GM18861 (cell line): ENCODE results near the gene VPS52.
A peak's percentile ranks its signal among the peaks of the same experiment; 100 is the strongest.
"Not testable (repeated sequence)": the region's sequence is repeated elsewhere in the genome, so short reads cannot be mapped to it uniquely, and the experiment has no call there.

Experiments used
- ATAC-seq: cut with Tn5 transposase; IDR thresholded peaks from one replicate; pipeline ENCODE4 v1.9.1; 2021; ENCODE audit not compliant: unreplicated experiment

VPS52 gene

DNA sequence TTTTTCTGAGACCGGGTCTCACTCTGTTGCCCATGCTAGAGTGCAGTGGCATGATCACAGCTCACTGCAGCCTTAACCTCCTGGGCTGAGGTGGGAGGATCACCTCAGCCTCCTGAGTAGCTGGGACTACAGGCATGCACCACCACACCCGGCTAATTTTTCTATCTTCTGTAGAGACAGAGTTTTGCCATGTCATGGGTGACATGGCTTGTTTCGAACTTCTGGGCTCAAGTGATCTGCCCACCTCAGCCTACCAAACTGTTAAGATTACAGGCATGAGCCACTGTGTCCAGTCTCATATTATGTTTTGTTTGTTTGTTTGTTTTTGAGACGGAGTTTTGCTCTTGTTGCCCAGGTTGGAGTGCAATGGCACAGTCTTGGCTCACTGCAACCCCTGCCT is 13.5 kb upstream of the VPS52 start:
- ATAC-seq, result not testable (repeated sequence)

DNA sequence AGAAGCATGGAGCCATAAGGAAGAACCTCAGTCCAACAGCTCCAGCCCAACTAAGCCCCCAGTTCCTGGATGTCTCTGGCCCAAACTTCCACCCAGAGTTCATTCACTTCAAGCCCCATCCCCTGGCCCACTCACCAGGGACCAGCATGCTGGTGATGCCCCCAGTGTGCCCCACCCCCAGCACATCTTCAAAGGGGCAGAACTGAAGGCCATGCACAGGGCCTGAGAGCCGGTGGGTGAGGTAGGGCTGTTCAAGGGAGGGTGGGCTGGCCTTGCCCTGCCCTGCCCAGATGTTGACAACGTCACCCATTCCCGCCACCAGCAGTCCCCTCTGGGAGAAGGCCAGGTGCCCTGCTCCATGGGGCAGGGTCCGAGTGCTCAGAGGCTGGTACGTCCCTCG is 8.9 kb upstream of the VPS52 start:
- ATAC-seq, result no peak

DNA sequence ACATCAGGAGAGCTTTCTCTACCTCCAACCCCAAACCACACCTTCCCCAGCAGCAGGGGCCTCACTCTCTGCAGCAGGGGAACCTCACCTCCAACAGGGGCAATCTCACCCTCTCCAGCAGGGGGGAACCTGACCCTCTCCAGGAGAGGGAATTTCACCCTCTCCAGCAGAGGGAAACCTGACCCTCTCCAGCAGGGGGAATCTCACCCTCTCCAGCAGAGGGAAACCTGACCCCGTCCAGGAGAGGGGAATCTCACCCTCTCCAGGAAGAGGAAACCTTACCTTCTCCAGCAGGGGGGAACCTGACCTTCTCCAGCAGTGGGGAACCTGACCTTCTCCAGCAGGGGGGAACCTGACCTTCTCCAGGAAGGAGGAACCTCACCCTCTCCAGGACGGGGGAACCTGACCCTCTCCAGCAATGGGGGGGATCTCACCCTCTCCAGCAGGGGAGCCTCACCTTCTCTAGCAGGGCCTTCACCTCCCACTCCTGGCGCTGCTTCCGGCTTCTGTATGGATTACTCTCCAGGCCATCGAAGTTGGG is 8.4 kb upstream of the VPS52 start:
- ATAC-seq, result no peak

DNA sequence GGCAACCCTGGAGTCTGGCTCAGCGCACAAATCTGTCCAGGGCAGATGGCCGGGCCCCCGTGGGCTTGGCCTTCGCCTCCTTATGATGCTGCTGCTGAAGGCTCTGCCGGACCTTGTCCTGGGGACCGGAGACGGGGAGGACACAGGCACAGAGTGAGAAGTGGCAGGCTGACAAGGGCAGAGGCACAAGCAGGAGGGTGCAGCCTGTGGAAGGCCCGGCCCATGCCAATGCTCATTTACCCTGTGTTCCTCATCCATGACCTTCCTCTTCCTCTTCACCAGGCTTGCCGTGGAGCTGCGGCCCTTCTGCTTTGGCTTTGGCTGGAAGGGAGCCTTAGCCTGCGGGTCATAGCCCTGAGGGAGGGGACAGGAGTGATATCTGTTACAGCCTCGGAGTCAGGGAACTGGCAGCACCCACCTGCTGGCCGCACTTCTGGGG is 7.6 kb upstream of the VPS52 start:
- ATAC-seq, result no peak

DNA sequence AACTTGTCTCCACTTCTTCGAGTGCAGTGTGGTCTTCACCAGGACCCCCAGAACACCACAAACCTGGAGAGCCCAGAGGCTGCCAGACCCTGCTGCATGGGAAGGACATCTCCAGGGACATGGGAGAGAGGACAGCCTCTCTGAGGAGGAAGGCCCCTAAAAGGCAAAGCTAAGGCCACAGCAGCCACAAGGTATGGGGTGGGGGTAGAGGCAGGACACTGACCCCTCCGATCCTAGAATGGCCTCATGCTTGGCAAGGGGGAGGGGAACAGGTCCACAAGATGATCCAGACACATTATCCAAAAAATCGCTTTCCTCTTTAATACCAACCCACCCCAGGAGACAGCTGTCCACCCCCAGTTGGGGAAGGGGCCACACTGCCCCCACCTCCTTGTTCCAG is 7.1 kb upstream of the VPS52 start:
- ATAC-seq, result no peak

DNA sequence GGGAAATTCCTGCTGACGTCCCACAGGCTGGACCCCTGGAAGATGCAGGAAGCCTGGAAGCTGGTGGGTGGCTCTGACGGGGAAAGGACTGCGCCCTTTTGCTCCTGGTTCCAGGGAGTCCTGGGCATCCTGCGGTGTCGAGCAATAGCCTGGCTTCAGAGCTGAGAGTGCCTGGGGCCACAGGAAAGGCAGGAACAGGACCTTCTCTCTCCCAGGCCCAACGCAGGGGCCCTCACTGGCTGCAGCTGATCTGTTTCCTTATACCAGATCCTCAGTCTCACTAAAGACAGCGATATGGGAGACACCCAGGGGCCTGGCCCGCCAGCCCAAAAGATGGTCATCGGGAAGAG is 6.7 kb upstream of the VPS52 start:
- ATAC-seq, result no peak

DNA sequence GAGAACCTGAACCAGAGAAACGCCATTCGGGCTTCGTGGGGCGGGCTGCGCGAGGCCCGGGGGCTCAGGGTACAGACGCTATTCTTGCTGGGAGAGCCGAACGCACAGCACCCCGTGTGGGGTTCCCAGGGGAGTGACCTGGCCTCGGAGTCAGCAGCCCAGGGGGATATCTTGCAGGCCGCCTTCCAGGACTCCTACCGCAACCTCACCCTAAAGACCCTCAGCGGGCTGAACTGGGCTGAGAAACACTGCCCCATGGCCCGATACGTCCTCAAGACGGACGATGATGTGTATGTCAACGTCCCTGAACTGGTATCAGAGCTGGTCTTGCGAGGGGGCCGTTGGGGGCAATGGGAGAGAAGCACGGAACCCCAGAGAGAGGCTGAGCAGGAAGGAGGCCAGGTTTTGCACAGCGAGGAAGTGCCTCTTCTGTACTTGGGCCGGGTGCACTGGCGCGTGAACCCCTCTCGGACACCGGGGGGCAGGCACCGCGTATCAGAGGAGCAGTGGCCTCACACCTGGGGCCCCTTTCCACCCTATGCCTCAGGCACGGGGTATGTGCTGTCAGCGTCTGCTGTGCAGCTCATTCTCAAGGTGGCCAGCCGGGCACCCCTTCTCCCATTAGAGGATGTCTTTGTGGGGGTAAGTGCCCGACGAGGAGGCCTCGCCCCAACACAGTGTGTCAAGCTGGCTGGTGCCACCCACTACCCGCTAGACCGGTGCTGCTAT is 6.2 kb upstream of the VPS52 start:
- ATAC-seq, result no peak

DNA sequence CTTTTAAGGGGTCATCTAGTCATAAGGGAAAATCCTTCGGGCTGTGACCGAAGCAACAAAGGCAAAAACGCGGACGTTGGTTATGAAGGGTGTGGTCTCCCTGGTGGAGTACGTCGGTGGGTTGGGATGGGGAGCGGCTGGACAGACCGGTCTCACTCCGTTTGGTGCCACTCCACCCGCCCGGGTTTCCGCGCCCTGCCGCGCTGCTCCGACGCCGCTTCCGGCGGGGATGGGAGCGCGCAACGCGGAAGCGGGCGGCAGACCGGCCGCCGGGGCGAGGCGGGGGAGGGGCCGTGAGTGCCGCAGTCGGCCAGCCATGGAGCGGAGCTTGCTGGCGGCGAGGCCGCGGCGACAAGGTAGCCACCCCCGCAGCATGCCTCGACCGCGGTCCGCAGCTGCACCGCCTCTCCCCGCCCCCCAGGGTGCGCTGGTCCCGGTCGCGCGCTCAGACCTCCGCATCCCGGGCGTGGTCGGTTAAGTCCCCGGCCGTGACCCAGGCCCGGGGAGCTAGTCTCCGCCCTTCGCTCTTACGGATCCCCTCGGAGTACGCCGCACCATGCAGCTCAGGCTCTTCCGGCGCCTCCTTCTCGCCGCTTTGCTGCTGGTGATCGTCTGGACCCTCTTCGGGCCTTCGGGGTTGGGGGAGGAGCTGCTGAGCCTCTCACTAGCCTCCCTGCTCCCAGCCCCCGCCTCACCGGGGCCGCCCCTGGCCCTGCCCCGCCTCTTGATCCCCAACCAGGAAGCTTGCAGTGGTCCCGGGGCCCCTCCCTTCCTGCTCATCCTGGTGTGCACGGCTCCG is 5.4 kb upstream of the VPS52 start, which contains the start of gene B3GALT4:
TSS of gene B3GALT4 (plus strand) at position 260 of the 799 bp plus-strand sequence. CDS start at position 557, 297 bp downstream.
- ATAC-seq, result peak; percentile 32

DNA sequence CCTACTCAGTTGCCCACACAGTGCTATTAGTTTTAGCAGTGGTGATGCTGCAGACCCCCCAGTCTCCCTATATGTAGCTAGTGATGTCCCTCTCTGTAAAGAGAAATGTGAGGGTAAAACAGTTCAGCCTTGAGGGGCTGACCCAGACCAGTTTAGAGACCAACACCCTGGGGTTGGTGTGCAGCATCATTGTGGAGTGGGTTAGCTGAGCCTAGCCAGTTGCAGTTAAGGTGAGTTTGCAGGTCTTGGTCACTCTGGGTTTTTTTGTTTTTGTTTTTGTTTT is 4.8 kb upstream of the VPS52 start:
- no peak for ATAC-seq

DNA sequence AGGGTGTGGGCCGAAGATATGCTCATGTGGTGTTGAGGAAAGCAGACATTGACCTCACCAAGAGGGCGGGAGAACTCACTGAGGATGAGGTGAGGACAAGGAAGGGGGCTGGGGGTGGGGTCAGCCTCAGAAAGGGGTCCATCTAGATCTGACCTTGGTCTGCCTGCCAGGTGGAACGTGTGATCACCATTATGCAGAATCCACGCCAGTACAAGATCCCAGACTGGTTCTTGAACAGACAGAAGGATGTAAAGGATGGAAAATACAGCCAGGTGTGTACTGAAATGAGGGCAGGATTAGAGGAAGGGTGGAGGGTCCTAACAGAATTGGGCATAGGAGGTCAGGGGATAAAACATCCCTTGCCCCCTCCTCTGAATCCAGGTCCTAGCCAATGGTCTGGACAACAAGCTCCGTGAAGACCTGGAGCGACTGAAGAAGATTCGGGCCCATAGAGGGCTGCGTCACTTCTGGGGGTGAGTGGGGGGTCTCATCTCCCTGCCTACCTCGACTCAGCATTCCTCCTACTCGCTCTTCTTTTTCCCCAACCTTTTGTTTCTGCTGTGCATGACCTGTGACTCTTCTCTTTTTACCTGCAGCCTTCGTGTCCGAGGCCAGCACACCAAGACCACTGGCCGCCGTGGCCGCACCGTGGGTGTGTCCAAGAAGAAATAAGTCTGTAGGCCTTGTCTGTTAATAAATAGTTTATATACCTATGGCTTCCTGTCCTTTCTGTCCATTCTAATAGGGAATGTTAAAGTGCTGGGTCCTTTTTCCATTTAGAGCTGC is 4.3 kb upstream of the VPS52 start:
- not testable (repeated sequence) for ATAC-seq

DNA sequence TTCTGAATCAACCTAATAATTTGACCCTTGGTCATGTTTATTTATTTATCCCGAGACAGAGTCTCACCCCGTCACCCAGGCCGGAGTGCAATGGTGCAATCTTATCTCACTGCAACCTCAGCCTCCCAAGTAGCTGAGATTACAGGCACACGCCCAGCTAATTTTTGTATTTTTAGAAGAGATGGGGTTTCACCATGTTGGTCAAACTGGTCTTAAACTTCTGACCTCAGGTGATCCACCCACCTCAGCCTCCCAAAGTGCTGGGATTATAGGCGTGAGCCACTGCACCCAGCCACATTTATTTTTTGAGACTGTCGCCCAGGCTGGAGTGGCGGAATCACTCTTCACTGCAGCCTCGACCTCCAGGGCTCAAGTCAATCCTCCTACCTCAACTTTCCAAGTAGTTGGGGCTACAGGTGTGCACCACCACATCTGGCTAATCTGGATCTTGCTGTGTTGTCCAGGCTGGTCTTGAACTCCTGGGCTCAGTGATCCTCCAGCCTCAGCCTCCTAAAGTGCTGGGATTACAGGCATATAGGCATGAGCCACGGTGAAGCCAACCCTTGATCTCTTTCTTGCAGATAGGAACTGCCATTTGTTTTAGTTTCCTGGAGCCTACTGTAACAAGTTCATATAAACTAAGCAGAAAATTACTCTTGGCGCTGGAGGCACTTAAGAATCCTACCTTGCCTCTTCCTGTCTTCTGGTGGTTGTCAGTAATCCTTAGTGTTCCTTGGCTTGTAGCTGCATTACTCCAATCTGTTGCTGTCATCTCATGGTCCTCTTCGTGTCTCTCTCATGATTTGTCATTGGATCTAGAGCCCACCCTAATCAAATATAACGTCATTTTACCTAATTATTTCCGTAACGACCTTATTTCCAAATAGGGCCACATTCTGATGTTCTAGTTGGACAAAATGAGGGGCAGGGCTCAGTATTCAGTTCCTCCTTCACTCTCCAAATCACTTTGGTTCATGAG is 2.5 kb upstream of the VPS52 start:
- ATAC-seq, result no peak

DNA sequence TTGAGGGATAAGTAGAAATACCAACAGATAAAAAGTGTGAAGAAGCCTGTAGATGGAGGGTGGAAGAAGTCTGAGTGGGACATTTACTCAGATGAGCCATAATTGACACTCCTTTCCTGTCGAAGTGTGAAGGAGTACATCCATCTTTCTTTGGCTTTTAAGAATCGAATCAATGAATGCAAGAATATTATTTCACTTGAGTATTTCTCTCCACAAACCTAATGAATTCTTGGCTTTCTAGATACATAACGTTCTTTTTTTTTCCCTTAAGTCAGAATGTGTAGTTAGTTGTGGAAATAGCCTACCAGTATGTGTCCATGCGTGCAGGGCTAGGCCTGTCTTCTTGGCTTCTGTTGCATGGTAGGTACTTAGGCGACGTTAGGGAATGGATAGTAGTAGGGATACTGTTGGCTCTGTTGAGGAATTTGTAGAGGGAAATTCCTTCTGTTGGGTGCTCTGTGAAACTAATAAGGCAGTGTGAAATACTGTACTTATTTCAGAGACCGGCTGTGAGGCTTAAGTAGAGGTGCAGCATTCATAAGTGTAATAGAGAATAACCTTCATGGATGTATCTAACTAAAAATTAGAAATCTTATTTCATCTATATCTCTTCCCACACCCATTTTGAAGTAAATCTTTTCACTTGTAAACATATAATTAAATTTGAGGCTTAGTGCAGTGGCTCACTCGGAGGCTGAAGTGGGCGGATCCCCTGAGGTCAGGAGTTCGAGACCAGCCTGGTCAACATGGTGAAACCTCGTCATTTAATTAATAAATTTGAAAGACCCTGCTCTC is 1.6 kb upstream of the VPS52 start:
- ATAC-seq, result no peak

DNA sequence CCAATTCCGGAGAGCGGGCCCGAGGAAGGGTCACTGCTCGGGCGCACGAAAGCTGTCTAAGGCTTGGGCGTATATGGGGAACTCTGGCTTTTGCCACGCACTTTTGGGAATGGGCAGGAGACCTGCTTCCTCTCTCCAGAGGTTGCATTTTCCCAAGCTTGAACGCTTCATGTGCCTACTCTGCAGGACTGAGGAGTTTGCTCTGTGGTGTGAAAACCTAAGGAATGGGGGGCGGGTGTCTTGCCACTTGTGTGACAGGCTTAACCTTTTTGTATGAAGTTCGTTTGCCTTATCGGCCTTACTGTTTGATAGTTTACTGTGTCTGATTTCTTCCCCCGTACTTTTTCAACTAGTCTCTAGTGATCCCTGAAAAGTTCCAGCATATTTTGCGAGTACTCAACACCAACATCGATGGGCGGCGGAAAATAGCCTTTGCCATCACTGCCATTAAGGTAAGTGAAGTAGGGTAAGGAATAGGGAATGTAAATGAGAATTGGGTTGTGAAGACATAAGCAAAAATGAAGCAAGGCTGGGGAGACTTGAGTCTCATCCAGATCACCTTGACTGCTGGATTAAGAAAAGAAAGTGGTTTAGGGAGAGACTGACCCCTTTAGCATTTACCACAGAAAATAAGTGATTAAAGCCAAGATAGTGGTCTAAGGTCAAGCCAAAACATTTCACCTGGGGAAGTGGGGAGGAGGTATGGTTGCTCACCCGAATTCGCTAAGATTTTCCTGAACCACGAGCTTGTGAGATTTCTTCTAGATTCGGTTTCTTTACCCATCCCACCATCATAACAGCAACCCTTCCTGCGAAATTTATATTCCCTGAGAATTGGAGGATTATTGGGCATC is 826 bp upstream of the VPS52 start:
- ATAC-seq, result no peak

DNA sequence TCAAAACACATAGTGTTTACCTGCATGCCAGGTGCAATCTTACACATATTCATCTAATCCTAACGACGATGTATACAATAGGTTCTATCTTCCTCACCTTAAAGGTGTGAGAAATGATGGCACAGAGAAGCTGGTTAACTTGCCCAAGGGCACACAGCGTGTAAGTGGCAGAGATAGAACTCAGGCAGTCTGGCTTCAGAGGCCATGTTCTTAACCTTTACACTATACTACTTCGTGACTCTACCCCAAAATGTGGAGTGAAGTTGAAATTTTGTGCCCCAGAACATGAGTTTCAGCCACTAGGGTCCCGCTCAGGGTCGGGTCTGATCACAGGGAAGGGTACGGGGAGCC is 584 bp downstream of the VPS52 start:
- no peak for ATAC-seq

DNA sequence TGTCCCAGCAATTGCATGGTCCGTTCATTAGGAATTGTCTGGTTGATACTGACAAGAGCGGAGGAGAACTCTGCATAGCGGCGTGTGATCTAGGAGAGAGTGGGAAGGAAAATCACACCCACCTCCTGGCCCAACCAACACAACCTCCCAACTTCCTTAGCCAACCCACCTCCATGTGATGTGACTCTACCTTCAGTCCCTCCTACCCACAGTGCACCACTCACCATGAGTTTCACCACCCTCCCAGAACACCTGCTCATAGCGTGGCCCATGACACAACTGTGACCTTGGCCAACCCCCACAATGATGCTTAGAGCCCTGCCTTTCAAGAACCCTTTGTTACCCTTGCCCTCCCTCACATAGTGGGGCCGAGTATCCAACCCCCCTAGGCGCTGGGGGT is 7.7 kb downstream of the VPS52 start:
- no peak for ATAC-seq

DNA sequence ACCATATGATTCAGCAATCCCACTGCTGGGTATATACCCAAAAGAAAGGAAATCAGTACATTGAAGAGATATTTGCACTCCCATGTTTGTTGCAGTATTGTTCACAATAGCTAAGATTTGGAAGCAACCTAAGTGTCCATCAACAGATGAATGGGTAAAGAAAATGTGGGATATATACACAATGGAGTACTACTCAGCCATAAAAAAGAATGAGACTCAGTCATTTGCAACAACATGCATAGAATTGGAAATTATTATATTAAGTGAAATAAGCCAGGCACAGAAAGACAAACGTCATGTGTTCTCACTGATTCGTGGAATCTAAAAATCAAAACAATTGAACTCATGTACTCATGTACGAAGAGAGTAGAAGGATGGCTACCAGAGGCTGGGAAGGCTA is 9.2 kb downstream of the VPS52 start:
- ATAC-seq, result not testable (repeated sequence)

DNA sequence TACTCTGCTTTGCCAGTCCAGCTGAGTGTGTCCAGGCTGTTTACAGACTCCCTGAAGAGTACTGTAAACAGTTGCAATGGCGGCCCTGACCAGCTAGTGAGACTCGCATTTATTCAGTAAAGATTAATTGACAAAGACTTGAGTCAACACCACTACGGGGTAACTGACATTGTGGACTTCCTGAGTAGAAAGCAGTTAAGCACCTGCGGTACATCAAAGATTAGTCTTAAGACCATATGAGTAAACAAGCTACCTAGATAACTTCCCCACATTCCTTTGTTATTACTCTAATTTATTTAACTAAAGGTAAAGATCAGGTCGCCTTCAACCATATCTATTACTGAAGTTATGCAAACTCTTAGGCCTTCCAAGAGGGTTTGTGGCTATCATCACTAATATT is 12.6 kb downstream of the VPS52 start:
- no peak for ATAC-seq

DNA sequence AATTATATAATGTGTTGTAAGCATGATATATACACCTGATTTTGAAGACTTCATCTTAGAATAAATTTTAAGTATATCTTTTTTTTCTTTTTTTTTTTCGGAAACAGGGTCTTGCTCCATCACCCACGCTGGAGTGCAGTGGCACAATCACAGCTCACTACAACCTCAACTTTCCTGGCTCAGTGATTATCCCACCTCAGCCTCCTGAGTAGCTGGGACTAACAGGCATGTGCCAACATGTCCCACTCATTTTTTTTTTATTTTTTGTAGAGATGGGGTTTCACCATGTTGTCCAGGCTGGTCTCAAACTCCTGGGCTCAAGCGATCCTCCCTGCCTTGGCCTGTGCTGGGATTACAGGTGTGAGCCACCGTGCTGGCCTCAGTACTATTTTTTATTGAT is 17.1 kb downstream of the VPS52 start:
- no peak for ATAC-seq

DNA sequence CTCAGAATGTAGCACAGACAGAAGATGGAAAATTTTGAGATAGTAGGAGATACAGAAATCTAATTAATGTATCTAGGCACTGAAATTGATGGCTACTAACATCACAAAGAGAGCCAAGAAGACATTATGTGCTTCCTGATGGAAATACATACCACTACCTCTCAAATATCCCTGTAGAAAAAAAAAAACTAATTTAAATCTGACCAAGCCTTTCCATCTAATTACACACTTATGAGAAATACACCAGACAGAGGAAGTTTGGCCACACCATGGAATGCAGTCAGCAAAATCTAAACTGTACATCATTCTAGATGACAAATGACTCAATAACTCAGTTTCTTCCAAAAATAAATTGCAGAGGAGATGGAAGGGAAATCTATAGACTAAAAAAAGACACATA is 18.9 kb downstream of the VPS52 start:
- no peak for ATAC-seq
